HCT116 (cell line): ENCODE results near the gene CDH2. TPM values are rescaled to one million over a fixed set of nuclear protein-coding genes. Genes with fewer than 3 reads are reported as not detected.
A peak's percentile ranks its signal among the peaks of the same experiment; 100 is the strongest.

Experiments
- ATAC-seq: fragments of 200-7000 bp; cut with Tn5 transposase; 2 replicates; pipeline ENCODE4 v1.9.1; 2020; ENCODE audit warnings: mild to moderate bottlenecking, moderate library complexity
- BruUV-seq: library from RNA; stranded (reverse); fragments of 400-500 nt; replicated peaks from 2 replicates; lab custom pipeline; 2021; lab: Mats Ljungman, UMichigan
- CTCF ChIA-PET: fragments of 300-600 bp; sonication (Branson Sonifier 250); formaldehyde crosslinking; loops from one replicate; lab custom pipeline; 2021; ENCODE audit warnings: antibody characterized with exemption; lab: Charles Lee
- POLR2A ChIA-PET: fragments of 300-600, 350-600 bp; sonication (Branson Sonifier 250); formaldehyde crosslinking; loops from one replicate; lab custom pipeline; 2021; ENCODE audit warnings: antibody characterized with exemption; lab: Charles Lee
- RAD21 ChIA-PET, 2 experiments: fragments of 300-600 bp; sonication (Branson Sonifier 250); formaldehyde crosslinking; loops; one replicate each; lab custom pipeline; 2023; ENCODE audit warnings: low total read pairs in 2 of 2; ENCODE audit not compliant: uncharacterized antibody in 2 of 2, unreplicated experiment in 2 of 2, low non-redundant PET in 1 of 2; lab: Charles Lee
- DNase-seq: peaks from one replicate; pipeline ENCODE4 v3.0.0-alpha.2; 2010; ENCODE audit warnings: low read depth, low spot score
- H2AFZ ChIP-seq: fragments of 200-600 bp; shearing (Covaris generic), sonication (generic); 2 replicates; pipeline ENCODE4 v1.6.1; 2017; ENCODE audit warnings: low read depth, mixed run types, mixed read lengths, antibody characterized with exemption, low read length; ENCODE audit not compliant: poor library complexity, severe bottlenecking
- H3K27ac ChIP-seq: 2 replicates; pipeline ENCODE4 v1.5.1; 2012; ENCODE audit warnings: low read depth, low read length
- H3K27me3 ChIP-seq: fragments of 200-600 bp; sonication (generic); 2 replicates; pipeline ENCODE4 v1.6.1; 2016; ENCODE audit warnings: mixed run types, low read length, mixed read lengths; ENCODE audit not compliant: insufficient read depth
- H3K36me3 ChIP-seq, 2 experiments: fragments of 200-500 bp in 1 of 2; fragments of 200-600 bp in 1 of 2; sonication (Bioruptor generic) in 1 of 2; sonication (generic) in 1 of 2; 2 replicates each; pipeline versions ENCODE4 v1.5.1 to v1.6.1; 2014 to 2016; ENCODE audit warnings: low read length in 2 of 2, inconsistent platforms in 1 of 2, mixed read lengths in 1 of 2, mixed run types in 1 of 2; ENCODE audit not compliant: insufficient read depth in 2 of 2, control insufficient read depth in 1 of 2
- H3K4me1 ChIP-seq, 2 experiments: fragments of 200-600 bp in 1 of 2; sonication (generic) in 1 of 2; 2 replicates each; pipeline versions ENCODE4 v1.5.1 to v1.6.1; 2012 to 2017; ENCODE audit warnings: low read length in 2 of 2, inconsistent platforms in 1 of 2, mild to moderate bottlenecking in 1 of 2, mixed read lengths in 1 of 2, mixed run types in 1 of 2, moderate library complexity in 1 of 2; ENCODE audit not compliant: insufficient read depth in 2 of 2, control insufficient read depth in 1 of 2
- H3K4me2 ChIP-seq: fragments of 200-600 bp; sonication (generic); 2 replicates; pipeline ENCODE4 v1.6.1; 2017; ENCODE audit warnings: mixed run types, low read length, mixed read lengths
- H3K4me3 ChIP-seq, 2 experiments: fragments of 200-600 bp in 1 of 2; sonication (generic) in 1 of 2; replicated peaks in 1 of 2; 2 replicates each; pipeline ENCODE4 v1.5.1; 2011 to 2016; ENCODE audit warnings: low read length in 2 of 2, control low read depth in 1 of 2, low read depth in 1 of 2, mild to moderate bottlenecking in 1 of 2, mixed read lengths in 1 of 2, mixed run types in 1 of 2
- H3K79me2 ChIP-seq: fragments of 200-600 bp; sonication (generic); 2 replicates; pipeline ENCODE4 v1.6.1; 2017; ENCODE audit warnings: mild to moderate bottlenecking, mixed run types, low read length, moderate library complexity, mixed read lengths; ENCODE audit not compliant: insufficient read depth
- H3K9ac ChIP-seq: fragments of 200-600 bp; sonication (generic); 2 replicates; pipeline ENCODE4 v1.6.1; 2016; ENCODE audit warnings: low read length, mixed read lengths
- H3K9me2 ChIP-seq: fragments of 200-600 bp; sonication (generic), shearing (Covaris generic); 2 replicates; pipeline ENCODE4 v1.6.1; 2017; ENCODE audit warnings: mixed run types, mild to moderate bottlenecking, moderate library complexity; ENCODE audit not compliant: insufficient read depth
- H3K9me3 ChIP-seq, 2 experiments: fragments of 200-500 bp in 1 of 2; fragments of 200-600 bp in 1 of 2; sonication (Bioruptor generic) in 1 of 2; sonication (generic) in 1 of 2; 2 replicates each; pipeline ENCODE4 v1.6.1; 2014 to 2017; ENCODE audit warnings: low read length in 2 of 2, mixed read lengths in 2 of 2, inconsistent platforms in 1 of 2, low read depth in 1 of 2, mild to moderate bottlenecking in 1 of 2, mixed run types in 1 of 2, moderate library complexity in 1 of 2; ENCODE audit not compliant: control insufficient read depth in 1 of 2, insufficient read depth in 1 of 2
- H4K20me1 ChIP-seq: fragments of 200-600 bp; sonication (generic), shearing (Covaris generic); 2 replicates; pipeline ENCODE4 v1.6.1; 2017; ENCODE audit warnings: mixed run types, mild to moderate bottlenecking, moderate library complexity; ENCODE audit not compliant: insufficient read depth
- CBX3 ChIP-seq: IDR thresholded peaks from 2 replicates; pipeline ENCODE4 v1.6.1; 2012; ENCODE audit warnings: low read depth
- CEBPB ChIP-seq: IDR thresholded peaks from 2 replicates; pipeline ENCODE4 v1.6.1; 2012; ENCODE audit warnings: low read depth
- EGR1 ChIP-seq: IDR thresholded peaks from 2 replicates; pipeline ENCODE4 v1.6.1; 2012; ENCODE audit warnings: low read depth
- ELF1 ChIP-seq: IDR thresholded peaks from 2 replicates; pipeline ENCODE4 v1.6.1; 2012; ENCODE audit warnings: low read depth, borderline replicate concordance
- EZH2 ChIP-seq: fragments of 200-600 bp; sonication (generic); IDR thresholded peaks from 2 replicates; pipeline ENCODE4 v1.6.1; 2017; ENCODE audit warnings: antibody characterized with exemption, mixed run types
- FOSL1 ChIP-seq: IDR thresholded peaks from 2 replicates; pipeline ENCODE4 v1.6.1; 2012; ENCODE audit warnings: low read depth
- JUND ChIP-seq: IDR thresholded peaks from 2 replicates; pipeline ENCODE4 v1.6.1; 2012
- POLR2A ChIP-seq: IDR thresholded peaks from 2 replicates; pipeline ENCODE4 v1.7.0; 2011; ENCODE audit warnings: borderline replicate concordance; ENCODE audit not compliant: insufficient read depth, insufficient read length; ENCODE audit errors: extremely low read depth
- POLR2AphosphoS5 ChIP-seq: IDR thresholded peaks from 2 replicates; pipeline ENCODE4 v1.6.1; 2011; ENCODE audit warnings: mild to moderate bottlenecking, low read depth, low read length, moderate library complexity
- REST ChIP-seq: IDR thresholded peaks from 2 replicates; pipeline ENCODE4 v1.6.1; 2012; ENCODE audit warnings: low read depth
- SP1 ChIP-seq: IDR thresholded peaks from 2 replicates; pipeline ENCODE4 v1.6.1; 2012; ENCODE audit warnings: low read depth
- SRF ChIP-seq: IDR thresholded peaks from 2 replicates; pipeline ENCODE4 v1.6.1; 2012; ENCODE audit warnings: low read depth
- TCF7L2 ChIP-seq: IDR thresholded peaks from 2 replicates; pipeline ENCODE4 v1.7.0; 2011; ENCODE audit warnings: borderline replicate concordance, inconsistent platforms; ENCODE audit not compliant: insufficient read depth, insufficient read length; ENCODE audit errors: extremely low read depth
- ZFX ChIP-seq: fragments of 450-650 bp; IDR thresholded peaks from 2 replicates; pipeline ENCODE4 v1.6.1; 2017
- intact Hi-C: fragments of 100-400 bp; cut with micrococcal nuclease; formaldehyde crosslinking; loops from 2 replicates; pipeline ENCODE4 v1.10.0; 2022
- total RNA-seq: library from RNA; stranded (reverse); gene quantifications from one replicate; pipeline ENCODE4 v1.2.1, GENCODE V29; 2021; ENCODE audit not compliant: unreplicated experiment
- TF ChIP-seq, protein P1 (sequence below): IDR thresholded peaks from 2 replicates; pipeline ENCODE4 v1.6.1; 2012
- TF ChIP-seq, protein P2 (sequence below): IDR thresholded peaks from 2 replicates; pipeline ENCODE4 v1.6.1; 2011; ENCODE audit warnings: mild to moderate bottlenecking, low read length, moderate library complexity; ENCODE audit not compliant: insufficient replicate concordance; ENCODE audit errors: extremely low read depth

The CDH2 gene
- total RNA-seq, 1 experiment from 2014 or later = 0.15 TPM

- ChIA-PET CTCF (no interaction called here), RAD21 (no interaction called here)
- no peaks in the 10 kb centered on the region for H3K79me2 ChIP-seq
- peaks cover 0 to 12% of the 10 kb centered on the region in 2 experiments; a peak in 1 of 4 replicates for H3K4me1 ChIP-seq
- no peak overlapping the region for H2AFZ ChIP-seq
- no TSS peak for BruUV-seq
- H3K4me2 ChIP-seq = peak overlapping the region; percentile 19; the same call in 1 of the 2 replicates
- no peaks in the 10 kb centered on the region for H3K36me3 ChIP-seq
- H4K20me1 ChIP-seq = no peaks in the 10 kb centered on the region
- TF ChIP-seq ZFX = no peak
- TF ChIP-seq SRF = no peak
- no peak for TF ChIP-seq CEBPB
- TF ChIP-seq, protein P1, sequence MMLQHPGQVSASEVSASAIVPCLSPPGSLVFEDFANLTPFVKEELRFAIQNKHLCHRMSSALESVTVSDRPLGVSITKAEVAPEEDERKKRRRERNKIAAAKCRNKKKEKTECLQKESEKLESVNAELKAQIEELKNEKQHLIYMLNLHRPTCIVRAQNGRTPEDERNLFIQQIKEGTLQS = no peak
- no peak for TF ChIP-seq SP1
- no peak for TF ChIP-seq TCF7L2
- TF ChIP-seq EGR1 = no peak
- TF ChIP-seq, all 23 proteins: peak for 0
- DNase-seq (no peak), ATAC-seq (no peak)
- no peaks in the 10 kb centered on the region for H3K9me2 ChIP-seq
- intact Hi-C loops = no loop called here
- no peak overlapping the region for H3K4me3 ChIP-seq
- H3K9ac ChIP-seq = no peak overlapping the region
- no peaks in the 10 kb centered on the region for H3K27me3 ChIP-seq
- H3K9me3 ChIP-seq = no peaks in the 10 kb centered on the region
- POLR2A ChIA-PET = no interaction called here
- H3K27ac ChIP-seq = no peak overlapping the region
These were observed 212.1 kb downstream of the CDH2 start for GRCh38 chr18:27964811-27965210.

- no peaks in the 10 kb centered on the region for H3K4me1 ChIP-seq
- H3K36me3 ChIP-seq = no peaks in the 10 kb centered on the region
- H3K9me3 ChIP-seq = no peaks in the 10 kb centered on the region
- H3K27ac ChIP-seq = no peak overlapping the region
- no TSS peak for BruUV-seq
- DNase-seq (no peak), ATAC-seq (no peak)
- RAD21 ChIA-PET = no interaction called here
- H4K20me1 ChIP-seq = no peaks in the 10 kb centered on the region
- H3K4me3 ChIP-seq = no peak overlapping the region
- intact Hi-C loops = no loop called here
- CTCF ChIA-PET = no interaction called here
- no peak overlapping the region for H2AFZ ChIP-seq
- POLR2A ChIA-PET = no interaction called here
- no peak overlapping the region for H3K9ac ChIP-seq
- H3K9me2 ChIP-seq = no peaks in the 10 kb centered on the region
- H3K27me3 ChIP-seq = no peaks in the 10 kb centered on the region
- no peaks in the 10 kb centered on the region for H3K79me2 ChIP-seq
- no peak overlapping the region for H3K4me2 ChIP-seq
- TF ChIP-seq ZFX (no peak), REST (no peak), POLR2AphosphoS5 (no peak), POLR2A (no peak), JUND (no peak), ELF1 (no peak), TCF7L2 (no peak), EZH2 (no peak), FOSL1 (no peak), CEBPB (no peak), CBX3 (no peak), SP1 (no peak)
- TF ChIP-seq, protein P2, sequence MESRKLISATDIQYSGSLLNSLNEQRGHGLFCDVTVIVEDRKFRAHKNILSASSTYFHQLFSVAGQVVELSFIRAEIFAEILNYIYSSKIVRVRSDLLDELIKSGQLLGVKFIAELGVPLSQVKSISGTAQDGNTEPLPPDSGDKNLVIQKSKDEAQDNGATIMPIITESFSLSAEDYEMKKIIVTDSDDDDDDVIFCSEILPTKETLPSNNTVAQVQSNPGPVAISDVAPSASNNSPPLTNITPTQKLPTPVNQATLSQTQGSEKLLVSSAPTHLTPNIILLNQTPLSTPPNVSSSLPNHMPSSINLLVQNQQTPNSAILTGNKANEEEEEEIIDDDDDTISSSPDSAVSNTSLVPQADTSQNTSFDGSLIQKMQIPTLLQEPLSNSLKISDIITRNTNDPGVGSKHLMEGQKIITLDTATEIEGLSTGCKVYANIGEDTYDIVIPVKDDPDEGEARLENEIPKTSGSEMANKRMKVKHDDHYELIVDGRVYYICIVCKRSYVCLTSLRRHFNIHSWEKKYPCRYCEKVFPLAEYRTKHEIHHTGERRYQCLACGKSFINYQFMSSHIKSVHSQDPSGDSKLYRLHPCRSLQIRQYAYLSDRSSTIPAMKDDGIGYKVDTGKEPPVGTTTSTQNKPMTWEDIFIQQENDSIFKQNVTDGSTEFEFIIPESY = no peak
These were observed 217.8 kb downstream of the CDH2 start for GRCh38 chr18:27959101-27959500.
